ENCODE results near the gene NPW. TPM values are rescaled to one million over a fixed set of nuclear protein-coding genes. Genes with fewer than 3 reads are reported as not detected.

NPW gene
- total and polyA plus RNA-seq, 7 experiments from 2014 or later = 0.53 to 1.7 TPM; not detected in 5

- H3K4me1 ChIP-seq (ENCODE audit: control insufficient read depth in 2 of 2, insufficient read depth in 2 of 2, low read length in 2 of 2) = peaks cover 14 to 20% of the 10 kb centered on the region in 2 donors
- peaks cover 0 to 4% of the 10 kb centered on the region in 2 donors for H3K27me3 ChIP-seq (ENCODE audit: control insufficient read depth in 2 of 2, insufficient read depth in 2 of 2, low read length in 2 of 2)
- H3K27ac ChIP-seq (ENCODE audit: low read depth, low read length) = peak within 1 kb of the TSS; percentile 20
- H3K9me3 Mint-ChIP-seq = peaks cover 0 to 4% (median 0%) of the 10 kb centered on the region in 11 donors
- H3K27ac Mint-ChIP-seq = peak within 1 kb of the TSS in 3 of 9 donors; percentile 19 to 77 (median 73)
- peaks cover 0 to 42% (median 7%) of the 10 kb centered on the region in 5 donors for H3K27me3 Mint-ChIP-seq
- peak within 1 kb of the TSS; percentile 37 for H3K4me3 ChIP-seq (ENCODE audit: low read length)
- ChIA-PET CTCF (no interaction called here), POLR2A (interaction anchor here (1.9 to 2.3 kb wide), 2 partner anchors 21 to 114 kb away, joined by 4 to 8 read pairs; partner anchors contain the start of genes NTHL1 and TSC2)
- H3K36me3 Mint-ChIP-seq = no peaks in the 10 kb centered on the region
- H3K4me1 Mint-ChIP-seq = peaks cover 13 to 30% (median 23%) of the 10 kb centered on the region in 7 donors
- ATAC-seq = peak; percentile 12
- intact Hi-C loops (cut with micrococcal nuclease) = no loop called here
- DNase-seq = peak in 2 of 9 donors; percentile 27 to 30
- H3K4me3 Mint-ChIP-seq = peak within 1 kb of the TSS; percentile 71 to 87 (median 78)
- no peaks in the 10 kb centered on the region for H3K36me3 ChIP-seq (ENCODE audit: control insufficient read depth in 2 of 3, insufficient read depth in 3 of 3, low read length in 3 of 3)
- no peaks in the 10 kb centered on the region for H3K9me3 ChIP-seq (ENCODE audit: control insufficient read depth in 2 of 3, low read length in 3 of 3)
Observed at GRCh38 chr16:2026461-2027023, 7.0 kb downstream of the NPW start, which contains the start of gene NHERF2. Gene NHERF2, plus strand, starts transcription at chr16:2026902. Its CDS starts 104 bp downstream, at chr16:2027006.

- Histone ChIP-seq H3K27ac (ENCODE audit: low read depth, low read length) (peak overlapping the region; percentile 14), H3K36me3 (ENCODE audit: control insufficient read depth in 2 of 3, insufficient read depth in 3 of 3, low read length in 3 of 3) (no peaks in the 10 kb centered on the region), H3K27me3 (ENCODE audit: control insufficient read depth in 2 of 2, insufficient read depth in 2 of 2, low read length in 2 of 2) (no peaks in the 10 kb centered on the region), H3K4me3 (ENCODE audit: low read length) (peak overlapping the region; percentile 37), H3K9me3 (ENCODE audit: control insufficient read depth in 2 of 3, low read length in 3 of 3) (no peaks in the 10 kb centered on the region), H3K4me1 (ENCODE audit: control insufficient read depth in 2 of 2, insufficient read depth in 2 of 2, low read length in 2 of 2) (peaks cover 14 to 20% of the 10 kb centered on the region in 2 donors)
- CTCF ChIA-PET = interaction anchor here (1.1 kb wide), 1 partner anchor 19 kb away, joined by 3 read pairs; no protein-coding TSS in a partner anchor
- Mint-ChIP-seq H3K27ac (peak overlapping the region in 2 of 9 donors; percentile 73 to 77), H3K36me3 (no peaks in the 10 kb centered on the region), H3K9me3 (peaks cover 0 to 4% (median 0%) of the 10 kb centered on the region in 11 donors), H3K27me3 (peaks cover 0 to 34% (median 4%) of the 10 kb centered on the region in 5 donors), H3K4me1 (peaks cover 13 to 30% (median 23%) of the 10 kb centered on the region in 7 donors), H3K4me3 (peak overlapping the region; percentile 71 to 87 (median 78))
- POLR2A ChIA-PET = interaction anchor here (1.3 to 2.3 kb wide), 3 partner anchors 20 to 127 kb away, joined by 3 to 8 read pairs (median 4); partner anchors contain the start of genes NTHL1 and TSC2
- DNase-seq (peak in 2 of 9 donors; percentile 18 to 23), ATAC-seq (peak; percentile 3)
- intact Hi-C loops (cut with micrococcal nuclease) = no loop called here
Observed at GRCh38 chr16:2027024-2028010, 7.7 kb downstream of the NPW start.

GRCh38 chr16:2028146-2028545 is 8.6 kb downstream of the NPW start:
- no peak overlapping the region for H3K27ac Mint-ChIP-seq
- no peak for DNase-seq
- ATAC-seq = no peak
- H3K36me3 Mint-ChIP-seq = no peaks in the 10 kb centered on the region
- peaks cover 10 to 25% (median 19%) of the 10 kb centered on the region in 7 donors for H3K4me1 Mint-ChIP-seq
- Histone ChIP-seq H3K9me3 (ENCODE audit: control insufficient read depth in 2 of 3, low read length in 3 of 3) (no peaks in the 10 kb centered on the region), H3K4me3 (ENCODE audit: low read length) (no peak overlapping the region), H3K27me3 (ENCODE audit: control insufficient read depth in 2 of 2, insufficient read depth in 2 of 2, low read length in 2 of 2) (no peaks in the 10 kb centered on the region), H3K4me1 (ENCODE audit: control insufficient read depth in 2 of 2, insufficient read depth in 2 of 2, low read length in 2 of 2) (peaks cover 9 to 17% of the 10 kb centered on the region in 2 donors), H3K27ac (ENCODE audit: low read depth, low read length) (no peak overlapping the region), H3K36me3 (ENCODE audit: control insufficient read depth in 2 of 3, insufficient read depth in 3 of 3, low read length in 3 of 3) (no peaks in the 10 kb centered on the region)
- H3K27me3 Mint-ChIP-seq = peaks cover 0 to 26% (median 0%) of the 10 kb centered on the region in 5 donors
- H3K9me3 Mint-ChIP-seq = peaks cover 0 to 2% (median 0%) of the 10 kb centered on the region in 11 donors
- intact Hi-C loops (cut with micrococcal nuclease) = no loop called here
- ChIA-PET CTCF (interaction anchor here (1.1 kb wide), 1 partner anchor 18 kb away, joined by 3 read pairs; no protein-coding TSS in a partner anchor), POLR2A (interaction anchor here (1.3 to 2.3 kb wide), 3 partner anchors 19 to 127 kb away, joined by 3 to 8 read pairs (median 4); partner anchors contain the start of genes NTHL1 and TSC2)
- peak overlapping the region in 9 of 10 donors; percentile 71 to 84 (median 78) for H3K4me3 Mint-ChIP-seq

GRCh38 chr16:2028620-2029220 is 9.1 kb downstream of the NPW start:
- H3K9me3 Mint-ChIP-seq = peaks cover 0 to 2% (median 0%) of the 10 kb centered on the region in 11 donors
- H3K4me3 Mint-ChIP-seq = no peak overlapping the region
- Histone ChIP-seq H3K9me3 (ENCODE audit: control insufficient read depth in 2 of 3, low read length in 3 of 3) (no peaks in the 10 kb centered on the region), H3K27ac (ENCODE audit: low read depth, low read length) (no peak overlapping the region), H3K36me3 (ENCODE audit: control insufficient read depth in 2 of 3, insufficient read depth in 3 of 3, low read length in 3 of 3) (no peaks in the 10 kb centered on the region), H3K4me1 (ENCODE audit: control insufficient read depth in 2 of 2, insufficient read depth in 2 of 2, low read length in 2 of 2) (peaks cover 4 to 12% of the 10 kb centered on the region in 2 donors), H3K4me3 (ENCODE audit: low read length) (no peak overlapping the region), H3K27me3 (ENCODE audit: control insufficient read depth in 2 of 2, insufficient read depth in 2 of 2, low read length in 2 of 2) (no peaks in the 10 kb centered on the region)
- intact Hi-C loops (cut with micrococcal nuclease) = no loop called here
- H3K4me1 Mint-ChIP-seq = peaks cover 6 to 20% (median 15%) of the 10 kb centered on the region in 7 donors
- DNase-seq = no peak
- no peak overlapping the region for H3K27ac Mint-ChIP-seq
- H3K36me3 Mint-ChIP-seq = no peaks in the 10 kb centered on the region
- ATAC-seq = no peak
- ChIA-PET POLR2A (interaction anchor here (0.7 to 2.3 kb wide), 2 partner anchors 112 to 1901 kb away, joined by 3 to 8 read pairs; no protein-coding TSS in a partner anchor), CTCF (no interaction called here)
- peaks cover 0 to 26% (median 0%) of the 10 kb centered on the region in 5 donors for H3K27me3 Mint-ChIP-seq

- Mint-ChIP-seq H3K27ac (no peak overlapping the region), H3K27me3 (peaks cover 0 to 26% (median 0%) of the 10 kb centered on the region in 5 donors), H3K4me3 (no peak overlapping the region), H3K4me1 (peaks cover 2 to 16% (median 11%) of the 10 kb centered on the region in 7 donors), H3K9me3 (peaks cover 0 to under 1% (median 0%) of the 10 kb centered on the region in 11 donors), H3K36me3 (no peaks in the 10 kb centered on the region)
- ATAC-seq (no peak), DNase-seq (no peak)
- Histone ChIP-seq H3K4me1 (ENCODE audit: control insufficient read depth in 2 of 2, insufficient read depth in 2 of 2, low read length in 2 of 2) (peaks cover 3 to 5% of the 10 kb centered on the region in 2 donors), H3K4me3 (ENCODE audit: low read length) (no peak overlapping the region), H3K36me3 (ENCODE audit: control insufficient read depth in 2 of 3, insufficient read depth in 3 of 3, low read length in 3 of 3) (no peaks in the 10 kb centered on the region), H3K27ac (ENCODE audit: low read depth, low read length) (no peak overlapping the region), H3K27me3 (ENCODE audit: control insufficient read depth in 2 of 2, insufficient read depth in 2 of 2, low read length in 2 of 2) (no peaks in the 10 kb centered on the region), H3K9me3 (ENCODE audit: control insufficient read depth in 2 of 3, low read length in 3 of 3) (no peaks in the 10 kb centered on the region)
- POLR2A ChIA-PET = interaction anchor here (0.5 to 0.7 kb wide), 2 partner anchors 108 to 1902 kb away, joined by 3 read pairs; no protein-coding TSS in a partner anchor
- CTCF ChIA-PET = no interaction called here
- intact Hi-C loops (cut with micrococcal nuclease) = no loop called here
Observed at GRCh38 chr16:2029350-2029749, 9.8 kb downstream of the NPW start.

- Histone ChIP-seq H3K27me3 (ENCODE audit: control insufficient read depth in 2 of 2, insufficient read depth in 2 of 2, low read length in 2 of 2) (no peaks in the 10 kb centered on the region), H3K4me3 (ENCODE audit: low read length) (no peak overlapping the region), H3K4me1 (ENCODE audit: control insufficient read depth in 2 of 2, insufficient read depth in 2 of 2, low read length in 2 of 2) (peaks cover 3 to 5% of the 10 kb centered on the region in 2 donors), H3K9me3 (ENCODE audit: control insufficient read depth in 2 of 3, low read length in 3 of 3) (no peaks in the 10 kb centered on the region), H3K27ac (ENCODE audit: low read depth, low read length) (no peak overlapping the region), H3K36me3 (ENCODE audit: control insufficient read depth in 2 of 3, insufficient read depth in 3 of 3, low read length in 3 of 3) (no peaks in the 10 kb centered on the region)
- H3K36me3 Mint-ChIP-seq = no peaks in the 10 kb centered on the region
- no peak overlapping the region for H3K27ac Mint-ChIP-seq
- H3K9me3 Mint-ChIP-seq = no peaks in the 10 kb centered on the region
- CTCF ChIA-PET = no interaction called here
- DNase-seq (no peak), ATAC-seq (no peak)
- intact Hi-C loops (cut with micrococcal nuclease) = no loop called here
- H3K4me1 Mint-ChIP-seq = peaks cover 0 to 17% (median 10%) of the 10 kb centered on the region in 7 donors
- no peak overlapping the region for H3K4me3 Mint-ChIP-seq
- peaks cover 0 to 26% (median 0%) of the 10 kb centered on the region in 5 donors for H3K27me3 Mint-ChIP-seq
- POLR2A ChIA-PET = interaction anchor here (0.5 kb wide), 1 partner anchor 107 kb away, joined by 3 read pairs; no protein-coding TSS in a partner anchor
Observed at GRCh38 chr16:2030036-2030435, 10.5 kb downstream of the NPW start.
